Measurements from ENCODE around the gene CDH4.

- TF ChIP-seq CTCF (IDR thresholded peaks at IDR 0.05; ENCODE audit: control extremely low read depth in 1 of 3, insufficient read depth in 1 of 3, low read depth in 1 of 3, low read length in 3 of 3) (no peak), POLR2AphosphoS5 (IDR thresholded peaks at IDR 0.05; ENCODE audit: low read depth, low read length) (no peak), ASH2L (IDR thresholded peaks at IDR 0.05; ENCODE audit: low read length) (no peak), EGR1 (IDR thresholded peaks at IDR 0.05; ENCODE audit: borderline replicate concordance, low read depth, low read length) (no peak), MAX (IDR thresholded peaks at IDR 0.05) (no peak), RFX5 (IDR thresholded peaks at IDR 0.05; ENCODE audit: borderline replicate concordance, low read depth, low read length) (no peak), MAFK (IDR thresholded peaks at IDR 0.05; ENCODE audit: low read depth, low read length) (no peak), YY1 (IDR thresholded peaks at IDR 0.05; ENCODE audit: low read depth, low read length) (no peak), POLR2A (IDR thresholded peaks at IDR 0.05; ENCODE audit: control extremely low read depth in 1 of 2, low read depth in 2 of 2, low read length in 2 of 2) (no peak), ATF2 (IDR thresholded peaks at IDR 0.05; ENCODE audit: low read length) (no peak), SRF (IDR thresholded peaks at IDR 0.05; ENCODE audit: low read depth, low read length) (no peak), E2F6 (IDR thresholded peaks at IDR 0.05) (no peak)
Observed at GRCh38 chr20:61660559-61660958, 408.5 kb downstream of the CDH4 start.

Data from H1 (cell line).